Dermis microvascular lymphatic vessel endothelial cell (primary cell): ENCODE measurements around the gene ALDH1B1. TPM values are rescaled to one million over a fixed set of nuclear protein-coding genes. Genes with fewer than 3 reads are reported as not detected.
A peak's percentile ranks its signal among the peaks of the same experiment; 100 is the strongest.

Experiments
- DNase-seq, 2 donors: peaks; one replicate each; pipeline versions ENCODE4 v3.0.0 to v3.0.0-alpha.2; 2010; ENCODE audit warnings: low read depth in 2 of 2
- total RNA-seq: library from RNA; depleted of rRNA; stranded (reverse); fragments of >200 nt; gene quantifications from 2 replicates; pipeline ENCODE4 v1.2.1, GENCODE V29; 2014

The ALDH1B1 gene
- total RNA-seq, 1 donor from 2014 or later = 10.5 TPM

DNA sequence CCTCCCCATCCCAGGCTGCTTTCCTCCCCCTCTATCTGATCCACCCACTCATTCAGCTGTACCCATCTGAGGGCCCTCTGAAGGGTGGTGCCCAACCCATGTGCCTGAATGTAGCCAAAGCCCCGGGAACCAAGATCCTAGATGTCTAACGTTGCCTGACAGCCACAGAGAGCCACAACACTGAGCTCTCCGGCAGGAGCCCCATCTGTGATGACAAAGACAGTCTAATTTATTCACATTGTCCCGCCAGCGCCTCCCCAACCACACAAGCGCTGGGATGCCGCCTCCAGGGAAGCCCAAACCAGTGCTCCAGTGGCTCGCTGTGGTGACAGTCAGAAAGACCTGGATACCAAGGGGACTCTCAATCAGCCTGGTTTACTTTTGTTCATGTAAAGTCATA lies 23.4 kb downstream of the ALDH1B1 start:
- no peak for DNase-seq

DNA sequence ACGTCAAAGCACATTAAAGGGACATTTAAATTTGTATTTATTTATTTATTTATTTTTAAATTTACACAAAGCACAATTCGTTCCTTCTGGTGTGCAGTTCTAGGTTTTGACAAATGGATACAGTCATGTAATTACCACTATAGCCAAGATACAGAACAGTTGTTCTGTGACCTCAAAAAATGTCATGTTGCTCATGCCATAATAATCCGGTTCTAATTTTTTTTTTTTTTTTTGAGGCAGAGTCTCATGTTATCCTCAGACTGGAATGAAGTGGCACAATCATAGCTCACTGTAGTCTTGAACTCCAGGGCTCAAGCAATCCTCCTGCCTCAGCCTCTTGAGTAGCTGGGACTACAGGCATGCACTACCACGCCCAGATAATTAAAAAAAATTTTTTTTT lies 24.0 kb downstream of the ALDH1B1 start:
- no peak for DNase-seq

DNA sequence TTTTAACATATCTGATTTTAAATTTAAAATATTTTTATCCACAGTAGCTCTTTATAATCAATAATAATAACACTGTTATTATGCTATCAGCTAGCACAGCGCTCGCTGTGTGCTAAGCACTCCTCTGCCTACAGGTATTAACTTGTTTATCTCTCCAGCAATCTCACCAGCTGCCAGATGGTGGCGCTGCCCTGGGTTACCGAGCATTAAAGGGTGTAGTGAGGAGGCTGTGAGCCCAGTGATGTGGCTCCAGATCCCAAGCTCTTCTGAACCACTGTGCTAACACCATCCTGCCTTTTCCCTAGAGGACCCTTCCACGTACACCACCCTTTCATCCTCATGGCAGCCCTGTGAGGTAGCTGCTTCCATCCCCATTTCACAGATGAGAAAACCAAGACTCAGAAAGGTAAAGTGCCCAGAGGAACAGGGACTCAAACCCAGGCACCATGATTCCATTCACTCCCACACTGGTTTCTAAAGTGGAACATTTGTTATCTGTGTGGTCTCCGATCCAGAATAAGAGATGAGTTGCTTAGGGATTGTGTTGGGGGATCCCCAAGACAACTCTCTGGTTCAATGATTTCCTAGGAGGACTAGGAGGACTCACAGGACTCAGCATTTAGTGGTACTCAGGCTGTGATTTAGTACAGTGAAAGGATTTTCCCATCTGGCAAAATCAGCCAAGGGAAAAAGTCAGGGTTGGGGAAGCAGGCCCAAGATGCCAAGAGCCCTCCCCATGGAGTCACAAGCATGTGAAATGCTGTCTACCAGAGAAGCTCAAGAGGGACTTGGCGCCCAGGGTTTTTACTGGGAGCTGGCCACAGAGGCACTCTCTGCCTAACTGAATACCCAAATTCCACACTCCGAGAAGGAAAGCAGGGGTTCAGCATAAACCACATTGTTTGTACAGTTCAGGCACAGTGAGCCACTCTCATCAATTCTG lies 24.8 kb downstream of the ALDH1B1 start:
- peak in 1 of 2 donors; percentile 17 for DNase-seq

DNA sequence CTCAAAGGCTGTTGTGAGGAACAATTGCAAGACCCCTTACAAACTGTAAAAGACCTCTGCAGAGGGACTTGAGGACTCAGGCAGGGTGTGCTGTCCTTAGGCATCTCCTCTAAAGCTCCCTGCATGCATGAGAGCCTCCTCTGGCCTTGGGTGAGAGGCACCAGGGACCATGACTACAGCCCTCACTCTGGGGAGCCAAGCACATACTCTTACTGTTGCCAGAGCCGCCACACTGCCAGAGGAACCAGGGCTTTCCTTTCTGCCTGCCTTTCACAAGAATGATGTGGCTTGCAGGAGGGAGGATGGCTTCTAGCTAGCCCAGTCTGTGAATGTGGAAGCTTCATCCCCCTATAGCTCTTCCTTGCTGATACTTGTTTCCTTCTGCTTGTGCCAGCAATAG lies 25.9 kb downstream of the ALDH1B1 start:
- no peak for DNase-seq

DNA sequence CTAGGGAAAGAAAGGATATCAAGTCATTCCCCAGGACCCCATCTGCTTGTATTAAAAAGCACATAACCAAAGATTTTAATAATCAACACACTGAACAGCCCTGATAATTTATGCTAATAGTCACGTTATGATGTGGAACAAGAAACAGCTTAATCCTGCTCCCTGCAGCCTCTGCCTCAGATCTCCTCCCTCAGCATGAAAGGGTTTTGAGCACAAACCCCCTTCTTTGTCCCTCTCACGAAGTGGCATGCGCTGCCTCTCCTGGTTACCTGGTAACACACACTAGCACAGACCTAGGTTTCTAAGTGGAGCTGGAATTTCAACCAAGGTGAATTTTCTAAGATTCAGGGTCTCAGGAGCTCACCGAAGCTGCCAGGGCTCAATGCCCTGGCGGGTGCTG lies 26.7 kb downstream of the ALDH1B1 start:
- DNase-seq = no peak

DNA sequence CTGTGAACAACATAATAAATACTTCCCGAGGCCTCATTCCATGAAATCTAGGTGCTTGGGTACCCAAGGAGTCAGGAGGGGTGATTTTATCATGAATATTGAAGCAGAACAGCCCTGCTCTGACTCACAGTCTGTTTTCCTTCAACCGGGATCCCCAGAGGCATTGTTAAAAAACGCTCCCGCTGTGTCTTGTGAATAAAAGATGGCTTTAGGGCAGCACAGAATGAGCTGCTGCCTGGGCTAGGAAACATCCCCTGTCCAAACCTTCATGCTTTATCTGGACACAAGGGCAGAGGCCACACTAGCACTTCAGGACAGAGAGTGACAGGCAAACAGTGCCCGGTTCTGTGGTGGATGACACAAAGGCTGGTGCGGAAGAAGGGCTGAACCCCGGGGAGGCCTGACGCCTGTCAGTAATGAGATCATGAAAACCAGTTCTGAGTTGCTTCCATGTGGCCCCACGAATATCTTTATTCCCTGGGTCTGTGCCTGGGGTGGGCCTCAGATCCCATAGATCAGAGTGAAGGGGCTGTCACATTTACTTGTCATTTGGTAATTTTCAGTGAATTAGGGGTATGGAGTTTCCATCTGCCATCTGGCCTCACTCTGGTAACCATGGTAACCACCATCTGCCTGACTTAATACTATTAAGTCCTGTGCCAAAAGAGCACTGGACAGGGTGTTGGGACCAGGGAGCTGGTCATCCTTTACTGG lies 29.2 kb downstream of the ALDH1B1 start:
- no peak for DNase-seq

DNA sequence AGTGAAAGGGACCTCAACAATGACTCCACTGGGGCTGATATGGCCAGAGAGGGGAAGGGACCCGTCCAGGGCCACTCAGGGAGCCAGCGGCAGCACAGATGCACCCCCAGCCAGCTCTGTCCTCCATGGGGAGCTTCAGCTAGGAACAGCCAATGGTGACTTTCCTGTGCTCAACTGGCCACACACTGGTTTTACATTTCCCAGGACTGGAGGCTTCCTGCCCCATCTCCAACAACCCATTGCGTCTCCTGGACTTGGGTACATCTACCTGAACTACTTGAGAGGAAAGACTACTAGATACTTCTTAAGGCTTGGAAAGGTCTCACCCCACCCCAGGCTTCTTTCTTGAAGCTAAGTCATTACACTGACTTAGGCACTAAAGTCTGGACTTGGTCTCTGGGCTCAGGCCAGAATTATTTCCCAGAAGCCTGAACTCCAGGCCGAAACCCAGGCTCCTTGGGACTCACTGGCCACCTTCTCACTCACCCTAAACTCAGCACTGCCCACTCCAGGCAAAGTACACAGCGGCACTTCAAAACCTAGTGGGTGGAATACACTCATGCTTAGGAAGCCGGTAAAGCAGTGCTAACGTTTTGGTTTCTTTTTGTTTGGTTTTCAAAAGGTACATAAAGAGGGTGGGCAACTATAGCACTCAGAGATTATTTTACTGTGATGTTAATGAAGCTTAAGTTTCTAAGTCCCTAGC lies 30.2 kb downstream of the ALDH1B1 start:
- no peak for DNase-seq

DNA sequence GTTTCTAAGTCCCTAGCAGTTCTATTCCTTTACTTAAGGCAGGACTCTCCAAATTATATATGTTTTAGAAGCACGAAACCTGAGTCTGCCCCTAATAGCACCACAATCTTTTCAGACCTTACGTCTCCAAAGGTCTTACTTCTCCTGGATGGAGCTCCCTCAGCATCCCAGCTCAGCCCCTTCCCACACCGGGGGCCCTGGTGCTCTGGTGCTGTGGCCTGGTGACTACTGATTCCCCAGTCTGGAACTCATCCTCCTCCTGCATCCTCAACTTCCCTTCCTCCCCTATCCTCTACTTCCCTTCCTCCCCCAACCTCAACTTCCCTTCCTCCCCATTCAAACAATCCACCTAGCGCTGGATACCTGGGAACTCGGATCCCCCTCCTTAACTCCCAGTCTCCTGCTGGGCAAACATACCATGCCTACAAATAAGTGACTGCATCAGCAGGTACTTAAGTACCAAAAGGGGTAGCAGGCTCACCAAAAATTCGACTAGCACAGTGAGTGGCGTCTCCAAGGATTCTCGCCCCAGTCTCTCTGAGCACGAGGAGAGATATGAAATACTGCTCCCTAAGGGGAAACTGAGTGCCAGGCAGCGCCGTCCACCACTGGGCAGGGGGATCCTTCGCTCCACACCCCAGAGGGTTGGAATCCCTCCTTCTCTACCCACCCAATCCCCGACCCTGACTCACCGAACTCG lies 30.9 kb downstream of the ALDH1B1 start:
- DNase-seq = no peak

DNA sequence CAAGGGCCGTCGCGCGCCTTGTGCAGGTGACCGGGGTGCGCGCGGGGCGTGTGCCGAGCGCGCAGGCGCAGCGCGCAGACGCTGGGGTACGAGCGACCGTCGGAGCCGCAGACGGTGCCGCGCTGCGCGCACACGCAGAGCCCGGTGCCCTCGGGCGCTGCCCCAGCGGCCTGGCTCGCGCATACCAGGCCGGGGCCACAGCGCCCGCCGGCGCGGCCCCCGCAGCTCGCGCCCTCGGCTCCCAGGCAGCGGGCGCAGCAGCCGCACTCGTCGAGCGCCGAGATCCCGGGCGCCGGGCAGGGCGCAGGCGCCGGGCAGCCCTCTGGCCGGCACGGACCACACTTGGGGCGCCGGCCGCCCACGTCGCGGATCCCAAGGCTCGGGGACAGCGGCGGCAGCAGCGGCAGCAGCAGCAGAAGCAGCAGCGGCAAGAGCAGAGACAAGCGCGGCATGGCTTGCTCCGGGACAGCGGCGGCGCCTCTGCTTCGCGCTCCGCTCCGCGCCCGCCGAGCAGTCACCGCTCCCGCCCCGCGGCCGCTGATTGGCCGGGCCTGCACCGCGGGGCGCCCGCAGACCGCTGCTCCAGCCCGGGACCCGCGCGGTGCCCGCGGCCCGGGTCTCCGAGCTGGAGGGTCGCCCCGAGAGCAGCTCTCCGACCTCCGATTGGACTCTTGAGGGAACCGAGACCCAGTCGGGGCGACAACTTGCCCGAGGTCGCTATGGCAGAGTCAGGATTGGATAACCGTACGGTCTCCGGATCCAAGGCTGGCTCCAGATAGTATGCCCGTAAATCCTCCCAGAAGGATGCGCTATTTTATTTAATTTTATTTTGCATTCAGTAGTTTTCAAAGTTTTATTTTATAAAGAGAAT lies 31.7 kb downstream of the ALDH1B1 start, which contains the start of gene IGFBPL1:
Gene IGFBPL1 (minus strand): TSS at position 482 of the 871 bp plus-strand sequence. CDS start 30 bp downstream, at position 452.
- DNase-seq = peak in 1 of 2 donors; percentile 46

DNA sequence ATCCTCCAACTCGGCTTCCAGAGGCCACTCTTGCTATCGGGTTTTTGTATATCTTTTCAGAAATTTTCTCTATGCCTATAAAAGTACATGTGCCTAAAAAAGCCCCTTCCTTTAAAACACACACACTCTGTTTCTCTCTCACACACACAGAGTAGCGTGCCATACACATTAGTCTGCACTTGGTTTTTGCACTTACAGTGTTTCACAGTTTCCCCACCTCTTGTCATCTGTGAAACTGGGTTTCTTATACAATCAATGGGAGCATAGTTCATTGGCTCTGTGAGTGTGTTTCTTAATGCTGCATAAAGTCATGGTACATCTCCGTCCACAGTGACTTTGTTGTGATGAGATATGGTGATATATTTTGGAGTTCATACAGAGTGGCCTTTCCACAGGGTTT lies 32.4 kb downstream of the ALDH1B1 start:
- no peak for DNase-seq

DNA sequence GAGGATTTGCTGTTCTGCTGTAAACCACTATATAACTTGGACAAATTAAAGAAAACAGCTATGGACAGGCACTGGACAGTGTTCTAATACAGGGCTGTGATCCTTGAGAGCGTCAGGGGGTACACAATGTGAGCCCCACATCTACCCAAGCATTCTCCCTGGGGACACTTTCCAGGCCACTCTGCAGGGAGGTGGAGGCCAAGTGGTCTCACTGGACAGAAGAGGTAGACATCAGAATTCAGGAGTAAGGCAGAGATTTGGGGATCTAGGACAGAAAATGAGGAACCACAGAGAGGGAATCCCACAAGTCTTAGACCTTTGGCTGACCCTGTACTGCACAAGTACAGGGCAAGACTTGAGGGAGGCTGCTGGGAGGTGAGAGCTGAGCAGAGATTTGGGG lies 35.6 kb downstream of the ALDH1B1 start:
- DNase-seq = no peak

DNA sequence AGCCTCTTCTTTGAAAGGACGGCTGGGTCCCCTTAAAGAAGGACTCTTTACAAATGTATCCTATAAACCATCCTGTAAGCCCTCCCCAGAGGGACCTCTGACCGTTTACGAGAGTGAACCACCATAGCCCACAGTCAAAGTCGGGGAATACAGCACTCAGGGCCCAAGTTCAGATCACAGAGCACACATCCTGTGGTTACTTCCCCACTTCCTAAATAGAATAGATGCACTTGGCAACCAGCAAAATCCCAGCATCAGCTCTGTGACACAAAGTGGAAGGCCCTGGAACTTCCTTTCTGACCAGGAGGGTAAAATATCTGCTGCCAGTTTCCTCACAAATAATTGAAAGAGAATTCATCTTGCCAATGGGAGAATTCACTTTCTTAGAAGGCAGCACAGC lies 38.6 kb downstream of the ALDH1B1 start:
- DNase-seq = peak; percentile 17 to 43

DNA sequence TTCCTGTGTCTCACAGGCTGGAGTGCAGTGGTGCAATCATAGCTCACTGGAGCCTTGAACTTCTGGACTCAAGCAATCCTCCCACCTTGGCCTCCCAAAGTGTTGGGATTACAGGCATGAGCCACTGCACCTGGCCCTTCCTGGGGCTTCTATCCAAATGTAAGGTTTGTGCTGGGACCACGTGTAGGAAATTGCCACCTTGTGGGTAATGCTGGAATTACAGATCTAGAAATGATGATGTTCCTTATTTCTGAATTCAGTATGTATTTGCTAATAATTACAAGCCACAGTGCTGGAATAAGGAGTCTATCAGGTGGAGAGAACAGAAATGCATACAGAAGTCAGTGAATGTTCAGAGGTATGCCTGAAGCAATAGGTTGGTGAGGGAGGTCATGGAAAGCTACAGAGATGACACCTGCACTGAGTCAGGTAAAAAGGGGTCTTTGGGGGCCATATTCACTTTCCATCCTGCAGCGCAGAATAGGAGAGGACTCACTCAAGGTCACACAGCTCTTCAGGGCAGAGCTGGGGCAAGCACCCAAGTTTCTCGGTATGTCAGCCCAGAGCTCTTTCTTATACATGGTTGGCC lies 40.5 kb downstream of the ALDH1B1 start:
- peak; percentile 16 to 49 for DNase-seq

DNA sequence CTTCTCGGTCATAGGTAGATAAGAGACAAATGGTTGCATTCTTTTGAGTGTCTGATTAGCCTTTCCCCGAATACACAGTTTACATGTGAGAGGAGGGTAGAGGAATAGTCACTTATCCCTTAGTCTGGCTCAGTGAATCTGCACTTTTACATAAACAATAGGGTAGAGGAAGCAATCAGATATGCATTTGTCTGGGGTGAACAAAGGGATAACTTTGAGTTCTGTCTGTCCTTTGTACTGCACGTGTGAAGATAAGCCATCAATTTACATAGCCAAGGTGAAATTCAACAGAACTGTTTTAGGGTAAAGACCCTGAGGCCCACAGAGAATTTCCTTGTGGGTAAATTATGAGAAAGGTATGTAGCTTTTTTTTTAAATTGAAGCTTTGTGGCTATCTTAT lies 41.9 kb downstream of the ALDH1B1 start:
- no peak for DNase-seq

DNA sequence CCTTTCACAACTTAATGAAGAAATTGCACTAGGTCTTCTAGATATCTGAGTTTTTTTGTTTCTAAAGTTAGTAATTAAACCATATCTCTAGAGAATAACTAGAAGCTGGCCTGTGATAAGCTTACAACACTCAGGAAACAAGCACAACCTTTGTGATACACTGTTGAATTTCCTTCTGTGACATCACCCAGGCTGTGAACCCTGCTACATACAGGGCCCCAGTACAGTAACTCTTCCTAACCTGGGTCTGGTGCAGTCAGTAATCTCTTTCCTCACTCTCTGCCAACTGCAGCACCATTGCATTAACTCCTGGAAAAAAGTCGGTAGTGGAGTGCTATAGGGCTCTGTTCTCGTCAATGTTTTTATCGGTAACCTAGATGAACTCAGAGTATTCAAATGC lies 42.4 kb downstream of the ALDH1B1 start:
- DNase-seq = no peak

DNA sequence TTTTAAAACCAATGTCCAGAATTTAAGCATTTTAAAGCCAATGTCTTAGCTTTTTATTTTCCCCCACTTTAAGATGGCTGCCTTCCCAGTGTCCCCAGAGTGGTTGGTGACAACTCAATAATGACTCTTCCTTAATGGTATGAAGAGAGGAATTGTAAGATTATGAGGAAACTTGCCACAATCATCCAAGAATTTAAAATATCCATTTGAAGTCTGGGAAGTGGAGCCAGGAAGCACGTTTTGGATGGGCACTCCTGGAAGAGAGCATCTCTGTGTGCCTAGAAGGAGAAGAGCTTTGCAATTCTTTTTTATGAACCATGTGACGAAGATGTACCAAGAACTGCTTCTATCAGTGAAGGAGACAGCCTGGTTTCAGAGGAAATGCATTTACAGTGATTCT lies 43.0 kb downstream of the ALDH1B1 start:
- DNase-seq = no peak

DNA sequence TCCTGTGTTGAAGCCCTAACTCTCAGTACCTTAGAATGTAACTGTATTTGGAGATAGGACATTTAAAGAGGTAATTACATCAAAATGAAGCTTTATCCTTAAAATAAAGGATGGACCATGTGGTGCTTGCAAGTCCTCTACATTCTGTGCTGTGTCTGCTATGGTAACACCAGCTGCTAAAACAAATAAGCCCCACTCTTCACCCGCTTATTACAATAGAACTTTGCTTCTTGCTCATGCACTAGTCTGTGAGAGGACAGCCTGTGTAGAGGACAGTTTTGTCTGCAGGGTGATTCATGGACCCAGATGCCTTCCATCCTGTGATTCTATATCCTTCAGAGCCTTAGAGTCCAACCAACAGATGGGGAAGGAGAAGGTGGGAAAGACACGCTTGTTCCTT lies 44.2 kb downstream of the ALDH1B1 start:
- no peak for DNase-seq

DNA sequence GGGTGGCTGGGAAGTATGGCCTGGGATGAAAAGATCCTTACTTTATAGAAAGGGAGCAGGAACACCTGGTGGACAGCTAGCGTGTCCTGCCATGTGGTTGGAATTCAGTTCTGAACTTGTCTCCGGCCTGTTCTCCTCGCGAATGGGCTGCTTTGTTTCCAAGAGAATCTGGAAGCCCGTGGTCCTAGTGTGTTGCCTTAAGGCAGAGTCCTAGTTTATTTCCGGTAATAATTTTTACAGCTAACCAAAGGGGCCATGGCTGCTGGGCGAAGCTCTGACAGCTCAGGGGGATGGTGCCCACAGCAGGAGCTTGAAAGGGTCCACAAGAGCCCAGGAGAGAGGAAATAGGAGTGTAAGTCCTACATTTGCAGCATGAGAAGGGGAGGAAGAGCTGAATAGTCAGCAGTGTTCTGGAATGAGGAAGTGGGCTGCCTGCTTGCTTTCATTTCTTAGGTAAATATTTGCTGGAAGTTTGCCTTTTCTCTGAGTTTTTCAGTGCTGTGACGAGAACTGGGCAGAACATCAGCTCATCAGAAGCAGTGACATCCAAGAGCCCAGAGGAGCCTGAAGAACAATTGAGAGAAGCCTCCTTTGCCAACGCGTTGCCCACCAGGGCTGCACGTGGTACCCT lies 44.8 kb downstream of the ALDH1B1 start:
- DNase-seq = no peak

DNA sequence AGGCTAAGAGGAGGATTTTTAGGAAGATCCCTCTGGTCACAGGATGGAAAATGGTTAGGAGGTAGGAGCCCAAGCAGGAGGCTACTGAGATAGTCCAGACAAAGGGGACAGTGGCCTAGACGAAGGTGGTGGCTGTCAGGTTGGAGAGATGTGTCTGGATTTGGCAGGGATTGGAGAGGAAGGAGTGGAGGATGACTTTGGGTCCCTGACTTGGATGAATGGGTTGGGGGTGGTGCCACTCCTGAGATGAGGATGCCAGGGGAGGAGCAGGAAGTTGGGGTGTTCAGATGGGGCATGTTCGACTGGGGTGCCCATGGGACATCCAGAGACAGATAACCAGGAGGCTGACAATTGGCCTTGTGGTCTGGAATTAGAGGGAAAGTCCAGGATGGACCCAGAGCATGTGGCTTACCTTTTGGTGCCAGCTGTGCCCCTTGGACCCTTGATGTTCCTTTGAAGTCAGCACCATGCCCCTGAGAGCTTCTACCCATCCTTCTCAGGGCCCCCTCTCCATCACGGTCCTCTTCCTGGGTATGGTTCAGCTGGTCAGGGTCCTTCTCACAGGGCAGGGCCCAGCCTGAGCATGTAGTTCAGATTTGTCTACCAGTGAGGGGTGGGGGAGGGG lies 46.9 kb downstream of the ALDH1B1 start:
- DNase-seq = no peak
